Measurements from ENCODE around the gene DELE1.

- TF ChIP-seq CTCF (IDR thresholded peaks at IDR 0.05) (no peak), POLR2A (IDR thresholded peaks at IDR 0.05) (no peak), EP300 (IDR thresholded peaks at IDR 0.05) (no peak), POLR2AphosphoS5 (IDR thresholded peaks at IDR 0.05) (no peak)
Observed at GRCh38 chr5:141941307-141941706, 17.6 kb downstream of the DELE1 start.

All from gastroesophageal sphincter (tissue), 3 donors.